HepG2 (cell line): ENCODE results near the gene NOTCH3. TPM values are rescaled to one million over a fixed set of nuclear protein-coding genes. Genes with fewer than 3 reads are reported as not detected.

Experiments
- ATAC-seq: fragments of 200-7000 bp; cut with Tn5 transposase; 3 replicates; pipeline ENCODE4 v1.9.1; 2020; ENCODE audit warnings: mild to moderate bottlenecking, moderate library complexity
- BruUV-seq: library from RNA; stranded (reverse); fragments of 400-500 nt; replicated peaks from 2 replicates; lab custom pipeline; 2021; lab: Mats Ljungman, UMichigan
- CTCF ChIA-PET: fragments of 300-600 bp; formaldehyde crosslinking; extraction: SDS; loops from one replicate; lab custom pipeline; 2021; ENCODE audit warnings: low total read pairs, inconsistent platforms, low intra/inter-chr PET ratio; lab: Yijun Ruan, JAX
- POLR2A ChIA-PET: fragments of 350-600 bp; sonication (Branson Sonifier 250); formaldehyde crosslinking; loops from one replicate; lab custom pipeline; 2020; ENCODE audit warnings: antibody characterized with exemption, inconsistent platforms; lab: Yijun Ruan, JAX
- DNase-seq: peaks from one replicate; pipeline ENCODE4 v3.0.0-alpha.2; 2015; ENCODE audit warnings: low spot score
- FAIRE-seq: peaks from 3 replicates; lab custom pipeline; 2011; peaks lifted over from hg19 to GRCh38; lab: Jason Lieb, UNC
- H2AFZ ChIP-seq: one replicate; pipeline ENCODE4 v1.6.1; 2011; ENCODE audit warnings: low read length, inconsistent platforms
- H3K27ac ChIP-seq: fragments of 300-600 bp; 3 replicates; pipeline ENCODE4 v1.8.0; 2011; ENCODE audit warnings: mixed run types, mild to moderate bottlenecking, mixed read lengths, low read length, inconsistent platforms; ENCODE audit not compliant: insufficient read depth; ENCODE audit errors: extremely low read length
- H3K27me3 ChIP-seq, 2 experiments: fragments of 200-600 bp in 1 of 2; 2 replicates in 1 of 2; 3 replicates in 1 of 2; pipeline versions ENCODE4 v1.6.0 to v1.8.0; 2011; ENCODE audit warnings: low read length in 2 of 2, mild to moderate bottlenecking in 2 of 2, moderate library complexity in 2 of 2, inconsistent platforms in 1 of 2; ENCODE audit not compliant: insufficient read depth in 2 of 2, control insufficient read depth in 1 of 2
- H3K36me3 ChIP-seq, 2 experiments: fragments of 200-600 bp in 1 of 2; replicated peaks in 1 of 2; 2 replicates in 1 of 2; 3 replicates in 1 of 2; pipeline versions ENCODE4 v1.5.1 to v1.8.0; 2011; ENCODE audit warnings: low read length in 2 of 2, inconsistent platforms in 1 of 2; ENCODE audit not compliant: insufficient read depth in 2 of 2, control insufficient read depth in 1 of 2
- H3K4me1 ChIP-seq: 2 replicates; pipeline ENCODE4 v1.5.1; 2012; ENCODE audit warnings: low read length, inconsistent platforms; ENCODE audit not compliant: insufficient read depth
- H3K4me2 ChIP-seq: 2 replicates; pipeline ENCODE4 v1.6.0; 2011; ENCODE audit warnings: low read depth, low read length, inconsistent platforms
- H3K4me3 ChIP-seq, 3 experiments: fragments of 200-600 bp in 1 of 3; sonication (generic), shearing (Covaris generic) in 1 of 3; replicated peaks in 1 of 3; 2 replicates each; pipeline ENCODE4 v1.5.1; 2011 to 2016; ENCODE audit warnings: low read length in 3 of 3, inconsistent platforms in 2 of 3, low read depth in 2 of 3, mild to moderate bottlenecking in 2 of 3, control low read depth in 1 of 3, mixed read lengths in 1 of 3; ENCODE audit not compliant: insufficient read depth in 1 of 3
- H3K79me2 ChIP-seq: one replicate; pipeline ENCODE4 v1.6.1; 2011; ENCODE audit warnings: low read length, inconsistent platforms; ENCODE audit not compliant: insufficient read depth
- H3K9ac ChIP-seq: 2 replicates; pipeline ENCODE4 v1.6.0; 2011; ENCODE audit warnings: mild to moderate bottlenecking, low read depth, low read length, inconsistent platforms; ENCODE audit not compliant: insufficient read depth
- H3K9me3 ChIP-seq: 2 replicates; pipeline ENCODE4 v1.5.1; 2012; ENCODE audit warnings: mild to moderate bottlenecking, low read length
- H4K20me1 ChIP-seq: 2 replicates; pipeline ENCODE4 v1.6.0; 2011; ENCODE audit warnings: inconsistent platforms, mild to moderate bottlenecking, low read length, moderate library complexity; ENCODE audit not compliant: insufficient read depth
- ARNT ChIP-seq: fragments of 450-650 bp; IDR thresholded peaks from 2 replicates; pipeline ENCODE4 v1.6.1; 2017
- CENPT ChIP-seq: sonication (generic); formaldehyde crosslinking; IDR thresholded peaks from 2 replicates; pipeline ENCODE4 v1.8.0; 2022; ENCODE audit warnings: low read depth, mild to moderate bottlenecking, moderate library complexity, missing genetic modification reagents
- FOXP1 ChIP-seq, 2 experiments: fragments of 450-650 bp in 1 of 2; IDR thresholded peaks; 2 replicates each; pipeline ENCODE4 v1.6.1; 2017 to 2018; ENCODE audit warnings: antibody characterized with exemption in 1 of 2
- HNF1B ChIP-seq: sonication (generic); formaldehyde crosslinking; IDR thresholded peaks from 2 replicates; pipeline ENCODE4 v1.5.1; 2020; ENCODE audit warnings: mild to moderate bottlenecking, moderate library complexity, missing genetic modification reagents
- HOXD1 ChIP-seq: sonication (generic); formaldehyde crosslinking; IDR thresholded peaks from 2 replicates; pipeline ENCODE4 v1.5.0; 2020; ENCODE audit warnings: missing genetic modification reagents
- MAZ ChIP-seq, 2 experiments: sonication (generic) in 1 of 2; formaldehyde crosslinking in 1 of 2; IDR thresholded peaks; 2 replicates each; pipeline versions ENCODE4 v1.5.0 to v1.6.1; 2012 to 2020; ENCODE audit warnings: low read depth in 2 of 2, mild to moderate bottlenecking in 2 of 2, borderline replicate concordance in 1 of 2, improper control_type of control experiment in 1 of 2, low read length in 1 of 2, missing genetic modification reagents in 1 of 2, moderate library complexity in 1 of 2
- NFYB ChIP-seq: sonication (generic); formaldehyde crosslinking; IDR thresholded peaks from 2 replicates; pipeline ENCODE4 v1.4.0; 2020; ENCODE audit warnings: missing genetic modification reagents
- POLR2A ChIP-seq, 2 experiments: IDR thresholded peaks; 2 replicates each; pipeline ENCODE4 v1.6.1; 2011; ENCODE audit warnings: low read depth in 2 of 2, low read length in 2 of 2, mild to moderate bottlenecking in 1 of 2, moderate library complexity in 1 of 2; ENCODE audit not compliant: insufficient read depth in 1 of 2
- ZNF460 ChIP-seq: sonication (generic); formaldehyde crosslinking; IDR thresholded peaks from 2 replicates; pipeline ENCODE4 v1.5.1; 2020; ENCODE audit warnings: missing genetic modification reagents, mild to moderate bottlenecking, borderline replicate concordance
- ZNF503 ChIP-seq: sonication (generic); formaldehyde crosslinking; IDR thresholded peaks from 2 replicates; pipeline ENCODE4 v1.4.0; 2020; ENCODE audit warnings: missing genetic modification reagents
- ZNF547 ChIP-seq: sonication (generic); formaldehyde crosslinking; IDR thresholded peaks from 2 replicates; pipeline ENCODE4 v1.5.1; 2020; ENCODE audit warnings: mild to moderate bottlenecking, missing genetic modification reagents
- ZNF574 ChIP-seq: sonication (generic); formaldehyde crosslinking; IDR thresholded peaks from 2 replicates; pipeline ENCODE4 v1.4.0; 2020; ENCODE audit warnings: missing genetic modification reagents
- ZNF792 ChIP-seq: IDR thresholded peaks from 2 replicates; pipeline ENCODE4 v1.6.1; 2016
- WGBS: methylation state at CpG from one replicate; pipeline ENCODE4 v1.1.6; 2017; ENCODE audit warnings: low lambda C conversion rate; 5-methylcytosine and 5-hydroxymethylcytosine counted together
- in situ Hi-C: cut with HindIII; loops from 2 replicates; pipeline ENCODE4 v1.10.0; 2017; ENCODE audit warnings: low pct_unique_long_range_greater_than_20kb; ENCODE audit not compliant: extremely low pct_ligation_motif_present
- intact Hi-C: fragments of 100-400 bp; cut with micrococcal nuclease; formaldehyde crosslinking; loops from one replicate; pipeline ENCODE4 v1.10.0; 2022; ENCODE audit not compliant: unreplicated experiment
- polyA plus RNA-seq, 8 experiments: library from polyadenylated mRNA; depleted of rRNA in 3 of 8; stranded (reverse) in 7 of 8; unstranded in 1 of 8; fragments of >200 nt; fragmentation: Illumina TruSeq in 4 of 8; extraction: Trizol in 4 of 8; gene quantifications; 2 replicates each; pipeline versions ENCODE4 v1.2.1 to v1.2.3, GENCODE V29; 2011 to 2016; ENCODE audit warnings: low read depth in 4 of 8, missing spikeins in 1 of 8, mixed read lengths in 1 of 8; ENCODE audit not compliant: insufficient read depth in 1 of 8
- total RNA-seq, 5 experiments: library from RNA; depleted of rRNA; stranded (reverse); fragments of >200 nt; fragmentation: Illumina TruSeq; extraction: Trizol; gene quantifications; 2 replicates each; pipeline ENCODE4 v1.2.3, GENCODE V29; 2016; ENCODE audit warnings: low read depth in 1 of 5

NOTCH3 gene
- total and polyA plus RNA-seq, 2 of the 13 experiments (the other 11 are each of a cell fraction or from before 2014, with no cell fraction given), result 0.09 to 0.28 TPM

- no peak overlapping the region for H3K9ac ChIP-seq
- no peaks in the 10 kb centered on the region for H4K20me1 ChIP-seq
- WGBS, result 0% methylated on average over 3 of the region's 3 CpGs
- DNase-seq, result no peak
- intact Hi-C loops (no loop called here), in situ Hi-C loops (no loop called here)
- TF ChIP-seq NFYB (CRISPR knock-in tag) (peak; percentile 34; the same call in 1 of the 2 replicates), POLR2A (IDR thresholded peaks at IDR 0.05; ENCODE audit: insufficient read depth in 1 of 2, low read depth in 2 of 2, low read length in 2 of 2) (no peak)
- no peak overlapping the region for H2AFZ ChIP-seq
- no peaks in the 10 kb centered on the region for H3K4me1 ChIP-seq
- ChIA-PET POLR2A (interaction anchor here (1.7 kb wide), 1 partner anchor 260 kb away, joined by 3 read pairs; the partner anchor contains the start of gene AKAP8L), CTCF (no interaction called here)
- H3K9me3 ChIP-seq, result peaks cover 5% of the 10 kb centered on the region
- H3K36me3 ChIP-seq, result no peaks in the 10 kb centered on the region
- ATAC-seq, result no peak
- H3K27me3 ChIP-seq, result peaks cover 0 to 2% of the 10 kb centered on the region in 2 experiments; a peak in 2 of 5 replicates
- H3K4me3 ChIP-seq, result no peak overlapping the region
- no peaks in the 10 kb centered on the region for H3K79me2 ChIP-seq
- no TSS peak for BruUV-seq
- H3K27ac ChIP-seq, result no peak overlapping the region
- H3K4me2 ChIP-seq, result no peak overlapping the region
- FAIRE-seq, result no peak
These were observed 41.5 kb downstream of the NOTCH3 start for GRCh38 chr19:15159251-15159650.

GRCh38 chr19:15156391-15156790, 44.4 kb downstream of the NOTCH3 start:
- peaks cover 0 to 2% of the 10 kb centered on the region in 2 experiments; a peak in 2 of 5 replicates for H3K27me3 ChIP-seq
- no peaks in the 10 kb centered on the region for H3K79me2 ChIP-seq
- no TSS peak for BruUV-seq
- in situ Hi-C loops (no loop called here), intact Hi-C loops (no loop called here)
- WGBS, result 87% methylated on average over 4 of the region's 4 CpGs
- ATAC-seq (no peak), DNase-seq (no peak), FAIRE-seq (no peak)
- no peak overlapping the region for H3K4me2 ChIP-seq
- no peaks in the 10 kb centered on the region for H3K4me1 ChIP-seq
- no peak overlapping the region for H3K9ac ChIP-seq
- POLR2A ChIA-PET, result no interaction called here
- peaks cover 8% of the 10 kb centered on the region for H3K9me3 ChIP-seq
- H3K27ac ChIP-seq, result no peak overlapping the region
- CTCF ChIA-PET, result no interaction called here
- no peaks in the 10 kb centered on the region for H3K36me3 ChIP-seq
- H4K20me1 ChIP-seq, result no peaks in the 10 kb centered on the region
- no peak overlapping the region for H3K4me3 ChIP-seq
- no peak overlapping the region for H2AFZ ChIP-seq
- no peak for TF ChIP-seq ZNF460
- no peak for TF ChIP-seq ZNF547
- no peak for TF ChIP-seq ZNF574 (CRISPR knock-in tag)
- TF ChIP-seq ARNT, result no peak
- TF ChIP-seq ZNF503 (CRISPR knock-in tag), result no peak
- TF ChIP-seq CENPT, result no peak
- TF ChIP-seq ZNF792 (CRISPR knock-in tag), result no peak
- no peak for TF ChIP-seq FOXP1 (IDR thresholded peaks at IDR 0.05)
- no peak for TF ChIP-seq FOXP1 (CRISPR knock-in tag; IDR thresholded peaks at IDR 0.05)
- TF ChIP-seq HOXD1 (CRISPR knock-in tag), result no peak
- no peak for TF ChIP-seq MAZ (IDR thresholded peaks at IDR 0.05; ENCODE audit: borderline replicate concordance, low read depth, low read length)
- no peak for TF ChIP-seq MAZ (CRISPR knock-in tag; IDR thresholded peaks at IDR 0.05; ENCODE audit: low read depth)
- TF ChIP-seq HNF1B (CRISPR knock-in tag), result no peak
